Peyer's patch (tissue), 4 donors: ENCODE measurements around the gene SEC14L6.

Experiments
- CTCF ChIP-seq, 6 experiments: fragments of 450-650 bp in 4 of 6; fragments of 200-600 bp in 2 of 6; sonication (generic) in 1 of 6; IDR thresholded peaks; one replicate each; pipeline ENCODE4 v1.5.1; 2017 to 2019; ENCODE audit warnings: antibody characterized with exemption in 6 of 6, mild to moderate bottlenecking in 3 of 6, moderate library complexity in 1 of 6
- POLR2A ChIP-seq, 2 donors: fragments of 450-650 bp; IDR thresholded peaks; one replicate each; pipeline ENCODE4 v1.5.1; 2017; ENCODE audit warnings: antibody characterized with exemption in 2 of 2, mild to moderate bottlenecking in 2 of 2, moderate library complexity in 2 of 2

- TF ChIP-seq CTCF (IDR thresholded peaks at IDR 0.05) (peak in 1 of 6 experiments; percentile 11), POLR2A (IDR thresholded peaks at IDR 0.05) (no peak)
Observed at GRCh38 chr22:30574997-30575671, 28.6 kb upstream of the SEC14L6 start.
